NCI-H526 treated with DMSO at 0.1 percent for 48 hours (cell line): ENCODE results near the gene BCHE.
"Not testable (repeated sequence)": the region's sequence is repeated elsewhere in the genome, so short reads cannot be mapped to it uniquely, and the experiment has no call there.

Source experiments
- DNase-seq: peaks from one replicate; lab custom pipeline; 2025; lab: John Stamatoyannopoulos, UW

Gene BCHE

DNA sequence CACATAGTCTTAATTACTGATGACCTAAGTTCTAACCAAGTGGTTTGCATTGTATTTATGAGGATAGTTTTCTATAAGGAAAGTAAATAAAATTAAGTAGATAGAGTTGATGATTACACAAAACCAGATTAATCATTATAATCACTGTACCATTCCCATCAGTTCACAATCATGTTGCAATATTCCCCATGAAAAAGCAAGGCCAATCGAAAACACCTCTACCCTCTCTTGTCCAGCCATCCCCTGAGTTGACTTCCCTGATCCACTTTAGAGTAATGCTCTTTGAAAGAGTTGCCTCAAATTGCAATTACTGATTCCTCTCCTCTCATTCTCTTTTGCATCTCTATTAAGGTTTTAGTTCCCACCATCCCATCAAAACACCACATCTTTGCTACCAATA lies 21.0 kb downstream of the BCHE start:
- no peak for DNase-seq

DNA sequence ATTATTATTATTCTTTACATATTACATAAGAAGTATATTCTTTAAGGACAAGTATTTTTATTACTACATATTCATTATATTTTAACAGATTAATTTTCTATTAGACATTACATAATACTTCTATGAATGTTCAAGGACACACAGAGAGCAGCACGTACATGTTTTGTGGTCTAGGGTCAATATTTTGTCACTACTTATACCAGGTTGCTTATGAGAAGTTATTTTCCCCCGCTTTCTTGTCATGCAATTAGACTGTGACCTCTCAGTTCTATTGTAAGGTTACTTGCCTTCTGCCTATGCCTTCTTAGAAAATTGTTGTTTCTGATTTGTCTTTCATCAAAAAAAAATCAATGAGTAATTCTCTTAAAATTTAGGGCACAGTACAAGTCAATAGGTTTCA lies 21.5 kb downstream of the BCHE start:
- DNase-seq: no peak

DNA sequence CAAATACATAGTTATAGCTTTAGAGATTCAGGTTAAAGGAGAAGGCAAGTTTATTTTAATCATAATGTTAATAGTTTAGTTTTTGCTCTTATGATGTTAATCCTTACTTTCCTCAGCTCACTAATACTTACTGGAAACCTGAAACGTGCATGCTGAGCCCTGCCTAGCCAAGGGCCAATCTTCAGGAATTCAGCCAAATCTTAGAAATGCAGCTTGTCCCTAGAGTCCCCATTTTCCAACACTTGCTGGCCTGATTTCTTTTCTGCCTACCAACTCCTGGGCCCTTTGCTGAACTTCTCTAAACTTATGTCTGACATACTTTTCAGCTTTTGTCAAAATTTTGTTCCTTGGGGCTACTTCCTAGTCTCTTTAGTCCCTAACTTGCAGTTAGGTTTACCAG lies 22.8 kb downstream of the BCHE start:
- DNase-seq: no peak

DNA sequence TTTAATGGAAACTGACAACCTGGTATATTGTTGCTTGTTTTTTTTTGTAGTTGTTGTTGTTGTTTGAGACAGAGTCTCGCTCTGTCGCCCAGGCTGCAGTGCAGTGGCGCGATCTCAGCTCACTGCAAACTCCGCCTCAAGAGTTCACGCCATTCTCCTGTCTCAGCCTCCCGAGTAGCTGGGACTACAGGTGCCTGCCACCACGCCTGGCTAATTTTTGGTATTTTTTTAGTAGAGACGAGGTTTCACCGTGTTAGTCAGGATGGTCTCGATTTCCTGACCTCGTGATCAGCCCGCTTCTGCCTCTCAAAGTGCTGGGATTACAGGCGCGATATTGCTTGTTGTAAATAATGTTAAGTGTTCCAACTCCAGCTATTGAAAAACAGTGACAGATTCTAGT lies 29.3 kb downstream of the BCHE start:
- DNase-seq: not testable (repeated sequence)

DNA sequence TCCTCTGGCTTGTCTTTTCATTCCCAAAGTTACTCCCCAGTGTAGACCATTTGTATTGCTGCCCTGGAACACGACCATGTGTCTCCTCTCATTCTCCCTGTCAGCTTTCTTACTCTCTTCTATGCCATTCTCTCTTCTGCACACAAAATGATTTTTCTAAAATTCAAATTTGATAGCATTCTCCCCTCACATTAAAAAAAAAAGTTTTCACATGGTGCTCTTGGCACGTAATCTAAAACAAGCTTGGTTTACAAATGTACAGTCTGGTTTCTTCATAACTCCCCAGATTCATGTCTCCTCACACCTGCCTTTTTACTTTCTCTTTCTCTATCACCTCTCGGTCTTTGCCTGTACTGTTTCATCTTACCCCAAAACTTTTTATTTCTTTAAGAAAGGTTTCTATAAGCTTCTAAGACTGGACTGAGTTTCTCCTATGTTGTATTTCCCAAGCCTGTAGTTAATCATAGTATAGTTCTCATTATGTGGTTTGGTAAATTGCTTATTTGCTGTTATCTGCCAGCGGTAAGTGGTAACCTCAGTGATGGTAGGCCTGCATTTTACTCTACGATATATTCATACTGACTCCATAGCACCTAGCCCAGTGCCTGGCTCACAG lies 31.2 kb downstream of the BCHE start:
- DNase-seq: no peak

- DNase-seq: no peak
Measured at GRCh38 chr3:165803471-165803870, 33.8 kb downstream of the BCHE start.

GRCh38 chr3:165800970-165801369 lies 36.3 kb downstream of the BCHE start:
- DNase-seq: no peak

- DNase-seq: no peak
Measured at GRCh38 chr3:165799026-165799425, 38.2 kb downstream of the BCHE start.

- no peak for DNase-seq
Measured at GRCh38 chr3:165797551-165797950, 39.7 kb downstream of the BCHE start.

DNA sequence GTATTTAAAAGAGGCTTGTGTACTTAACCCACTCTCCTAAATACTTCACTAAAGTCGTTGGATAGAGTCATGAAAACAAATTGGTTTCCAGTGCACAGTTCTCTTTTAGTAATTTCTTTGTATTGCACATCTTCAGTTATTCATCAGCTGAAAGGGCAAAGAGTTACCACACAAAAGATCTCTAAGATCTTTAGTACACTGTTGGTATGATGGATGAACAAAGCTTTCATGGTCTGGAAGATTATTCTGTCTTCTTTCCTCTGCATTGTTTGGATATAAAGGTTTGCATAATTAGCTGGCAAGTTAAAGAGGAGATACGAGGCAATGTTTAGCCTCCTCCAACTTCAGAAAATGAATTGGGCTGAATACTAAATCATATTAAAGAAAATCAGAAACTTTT lies 40.5 kb downstream of the BCHE start:
- no peak for DNase-seq

- no peak for DNase-seq
Measured at GRCh38 chr3:165788531-165788930, 48.7 kb downstream of the BCHE start.

DNA sequence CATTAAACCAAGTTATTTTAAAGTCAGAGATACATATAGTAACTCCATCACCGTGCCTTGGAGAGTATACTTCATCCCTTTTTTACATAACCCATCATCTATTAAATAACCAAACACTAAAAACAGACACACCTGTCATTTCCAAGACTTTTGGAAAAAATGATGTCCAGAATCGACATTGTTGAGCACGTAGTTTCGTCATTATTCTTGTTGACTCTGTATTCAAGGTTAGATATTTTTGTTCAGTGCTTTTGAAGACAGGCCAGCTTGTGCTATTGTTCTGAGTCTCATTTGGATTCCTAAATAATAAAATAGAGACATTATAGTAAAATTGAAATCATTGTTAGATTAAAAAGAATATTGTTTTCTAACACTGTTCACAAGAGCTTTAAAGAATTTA lies 51.2 kb downstream of the BCHE start:
- DNase-seq: no peak

DNA sequence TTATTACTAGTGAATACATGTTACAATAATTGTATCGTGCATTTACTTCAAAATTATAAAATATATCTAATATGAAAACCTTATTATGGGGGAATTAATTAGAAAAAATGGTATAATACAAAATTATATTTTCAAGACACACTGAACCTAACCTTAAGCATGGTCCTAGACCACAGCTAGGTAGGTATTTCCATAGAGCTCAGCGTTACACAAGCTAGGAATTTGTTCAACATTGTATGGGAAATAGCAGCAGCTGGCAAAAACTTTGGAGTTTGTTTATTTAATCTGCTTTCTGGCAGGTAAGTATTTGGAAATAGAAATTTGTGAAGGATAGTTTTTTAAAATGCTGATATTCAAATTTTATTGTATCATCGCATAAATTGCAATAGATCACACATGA lies 52.9 kb downstream of the BCHE start:
- no peak for DNase-seq

GRCh38 chr3:165783383-165783782 lies 53.8 kb downstream of the BCHE start:
- DNase-seq: no peak

DNA sequence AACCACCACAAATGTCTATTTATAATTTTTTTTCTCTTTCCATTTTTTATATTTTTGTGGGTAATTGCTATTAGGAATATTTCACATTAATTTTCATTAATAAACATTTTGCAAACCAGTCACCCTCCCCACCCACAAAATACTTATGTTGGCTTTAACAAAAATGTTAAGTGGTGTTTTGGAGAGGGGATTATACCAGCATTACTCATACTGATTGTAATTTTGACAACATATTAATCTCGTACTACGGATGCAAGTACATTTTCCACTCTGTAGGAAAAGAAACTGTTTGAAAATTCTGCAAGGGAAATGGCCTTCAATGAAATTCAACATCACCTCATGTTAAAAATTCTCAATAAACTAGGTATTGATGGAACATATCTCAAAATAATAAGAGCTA lies 58.3 kb downstream of the BCHE start:
- DNase-seq: no peak

GRCh38 chr3:165778456-165778855 lies 58.8 kb downstream of the BCHE start:
- DNase-seq: no peak

GRCh38 chr3:165775824-165776223 lies 61.4 kb downstream of the BCHE start:
- no peak for DNase-seq

- DNase-seq: no peak
Measured at GRCh38 chr3:165770781-165771180, 66.4 kb downstream of the BCHE start.

GRCh38 chr3:165768680-165769079 lies 68.5 kb downstream of the BCHE start:
- no peak for DNase-seq

GRCh38 chr3:165759041-165759440 lies 78.2 kb downstream of the BCHE start:
- DNase-seq: no peak

GRCh38 chr3:165755571-165755970 lies 81.7 kb downstream of the BCHE start:
- DNase-seq: no peak

- DNase-seq: no peak
Measured at GRCh38 chr3:165754219-165755007, 82.8 kb downstream of the BCHE start.

- no peak for DNase-seq
Measured at GRCh38 chr3:165753560-165753959, 83.7 kb downstream of the BCHE start.

DNA sequence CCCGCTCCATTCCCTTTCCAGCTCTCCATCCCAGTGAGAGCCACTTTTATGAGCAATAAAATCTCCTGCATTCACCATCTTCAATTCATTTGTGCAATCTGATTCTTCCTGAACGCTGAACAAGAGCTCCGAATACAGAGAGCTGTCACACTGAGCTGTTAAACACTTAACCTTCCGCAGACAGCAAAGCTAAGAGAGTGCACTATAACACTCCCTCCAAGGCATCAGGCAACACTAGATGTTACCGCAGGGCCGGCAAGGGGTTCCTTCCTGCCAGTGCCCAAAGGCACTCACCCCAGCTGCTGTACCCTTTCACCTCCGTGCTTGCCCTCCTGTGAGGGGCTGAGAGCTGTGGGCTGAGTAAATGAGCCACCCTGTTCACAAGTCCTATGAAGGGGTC lies 85.6 kb downstream of the BCHE start:
- DNase-seq: no peak
